ENCODE measurements around the gene TMEM183A. TPM values are rescaled to one million over a fixed set of nuclear protein-coding genes. Genes with fewer than 3 reads are reported as not detected.

The TMEM183A gene
- total RNA-seq, 1 donor from 2014 or later = 24.0 TPM

Other genes with a start within 250 kb of the TMEM183A start
- 10.8 TPM for gene KDM5B, start 199.0 kb upstream of the TMEM183A start, total RNA-seq
- 0.54 TPM for gene PCAT6, start 196.4 kb upstream of the TMEM183A start, total RNA-seq
- 6.1 TPM for gene RABIF, start 118.2 kb upstream of the TMEM183A start, total RNA-seq
- gene KLHL12, start 80.1 kb upstream of the TMEM183A start, total RNA-seq = 19.3 TPM
- gene ADIPOR1, start 49.1 kb upstream of the TMEM183A start, total RNA-seq = 85.8 TPM
- 134 TPM for gene CYB5R1, start 40.1 kb upstream of the TMEM183A start, total RNA-seq
- 22.2 TPM for gene PPFIA4, start 19.1 kb downstream of the TMEM183A start, total RNA-seq
- not detected for gene MYOG, start 78.6 kb downstream of the TMEM183A start, total RNA-seq
- 19.0 TPM for gene ADORA1, start 120.4 kb downstream of the TMEM183A start, total RNA-seq
- gene MYBPH, start 168.5 kb downstream of the TMEM183A start, total RNA-seq = not detected
- gene CHI3L1, start 179.3 kb downstream of the TMEM183A start, total RNA-seq = 0.46 TPM
- 0.51 TPM for gene CHIT1, start 222.3 kb downstream of the TMEM183A start, total RNA-seq